ENCODE data around the gene PUS7L.
A peak's percentile ranks its signal among the peaks of the same experiment; 100 is the strongest.
"Not testable (repeated sequence)": the region's sequence is repeated elsewhere in the genome, so short reads cannot be mapped to it uniquely, and the experiment has no call there.

Gene PUS7L

DNA sequence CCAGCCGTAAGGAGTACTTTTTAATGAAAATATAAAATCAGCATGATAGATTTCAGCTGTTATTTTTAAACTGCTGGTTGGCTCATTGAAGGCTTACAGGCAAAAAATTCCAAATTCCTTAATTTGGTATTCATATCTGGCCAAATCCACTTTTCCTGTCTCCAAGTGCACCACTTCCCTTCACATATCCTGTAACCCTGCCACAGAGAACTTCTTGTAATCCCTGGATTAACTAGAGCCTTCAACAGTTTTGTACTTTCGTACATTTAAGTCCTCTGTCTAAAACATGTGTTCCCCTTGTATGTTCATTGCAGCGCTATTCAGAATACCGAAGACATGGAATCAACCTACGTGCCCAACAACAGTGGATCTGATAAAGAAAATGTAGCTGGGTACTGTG lies 9.6 kb downstream of the PUS7L start:
- DNase-seq (ENCODE audit: low read depth in 3 of 3) = no peak

DNA sequence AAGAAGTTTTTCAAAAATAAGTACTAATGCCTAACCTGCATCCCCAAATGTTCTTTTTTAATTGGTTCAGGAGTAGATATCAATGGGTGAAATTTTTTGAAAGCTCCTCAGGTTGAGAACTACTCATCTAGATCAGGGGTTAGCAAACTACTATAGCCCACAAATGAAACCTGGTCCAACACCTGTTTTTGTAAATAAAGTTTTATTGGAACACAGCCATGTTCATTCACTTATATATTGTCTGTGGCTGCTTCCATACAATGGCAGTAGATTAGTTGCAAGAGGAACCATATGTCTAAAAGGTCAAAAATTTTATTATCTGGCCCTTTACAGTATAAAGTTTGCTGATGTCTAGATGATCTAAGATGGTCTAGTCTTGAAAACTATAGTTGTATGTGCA lies 13.8 kb downstream of the PUS7L start:
- no peak for DNase-seq (ENCODE audit: low read depth in 3 of 3)

DNA sequence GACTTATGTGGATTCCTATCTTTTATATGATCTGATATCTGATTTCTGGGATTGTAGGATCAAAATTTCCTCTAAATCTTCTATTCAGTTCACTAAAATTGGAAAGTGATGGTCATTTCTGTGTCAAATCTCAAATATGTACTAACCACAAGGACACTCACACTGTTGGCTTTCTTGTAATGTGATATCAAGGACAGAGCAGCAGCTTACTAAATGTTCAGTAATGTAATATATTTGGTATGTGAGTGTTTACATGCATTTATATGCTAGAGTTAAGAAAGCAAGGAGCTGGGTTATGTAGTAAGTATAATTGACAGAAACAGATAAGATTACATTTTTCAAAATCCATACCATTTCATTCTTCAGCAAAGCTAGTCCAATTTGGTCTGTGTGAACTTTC lies 16.5 kb downstream of the PUS7L start:
- DNase-seq (ENCODE audit: low read depth in 3 of 3) = no peak

DNA sequence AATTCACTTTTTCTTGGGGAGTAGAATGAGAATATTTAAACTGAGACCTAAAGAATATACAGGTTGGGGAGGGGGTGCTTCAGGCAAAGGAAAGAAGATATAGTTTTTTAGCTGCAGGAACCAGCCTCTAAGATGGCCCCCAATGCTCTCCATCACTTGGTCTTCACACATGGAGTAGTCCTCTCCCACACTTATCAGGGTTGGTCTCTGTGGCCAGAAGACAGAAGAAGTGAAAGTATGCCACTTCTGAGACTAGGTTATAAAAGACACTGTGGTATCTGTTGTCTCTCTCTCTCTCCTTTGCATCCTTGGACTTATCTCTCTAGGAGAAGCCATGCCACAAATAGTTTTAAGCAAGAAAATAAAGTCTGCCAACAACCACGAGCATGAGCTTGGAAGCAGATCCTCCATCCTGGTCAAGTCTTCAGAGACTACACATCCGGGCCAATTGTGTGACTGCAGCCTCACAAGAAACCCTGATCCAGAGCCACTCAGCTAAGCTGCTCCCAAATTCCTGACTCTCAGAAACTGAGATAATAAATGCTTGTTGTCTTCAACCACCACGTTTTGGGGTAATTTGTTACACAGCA lies 18.0 kb downstream of the PUS7L start:
- no peak for DNase-seq (ENCODE audit: low read depth in 3 of 3)

DNA sequence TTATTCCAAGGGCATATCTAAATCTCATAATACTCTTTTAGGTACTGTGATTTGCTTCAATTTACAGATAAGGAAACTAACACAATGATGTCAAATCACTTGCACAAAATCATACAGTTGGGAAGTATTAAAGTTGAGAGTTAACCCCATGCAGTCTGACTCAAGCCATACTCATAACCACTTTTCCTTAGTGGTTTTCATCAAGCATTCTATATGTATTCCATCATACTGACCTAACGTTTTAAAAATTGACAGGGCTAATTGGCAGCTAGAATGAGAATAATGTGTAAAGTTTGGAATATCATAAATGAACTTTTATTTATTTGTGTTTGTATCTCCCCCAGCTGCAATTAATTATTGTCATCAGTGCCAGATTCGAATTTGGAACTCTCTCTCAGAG lies 20.9 kb downstream of the PUS7L start:
- DNase-seq (ENCODE audit: low read depth in 3 of 3) = no peak

DNA sequence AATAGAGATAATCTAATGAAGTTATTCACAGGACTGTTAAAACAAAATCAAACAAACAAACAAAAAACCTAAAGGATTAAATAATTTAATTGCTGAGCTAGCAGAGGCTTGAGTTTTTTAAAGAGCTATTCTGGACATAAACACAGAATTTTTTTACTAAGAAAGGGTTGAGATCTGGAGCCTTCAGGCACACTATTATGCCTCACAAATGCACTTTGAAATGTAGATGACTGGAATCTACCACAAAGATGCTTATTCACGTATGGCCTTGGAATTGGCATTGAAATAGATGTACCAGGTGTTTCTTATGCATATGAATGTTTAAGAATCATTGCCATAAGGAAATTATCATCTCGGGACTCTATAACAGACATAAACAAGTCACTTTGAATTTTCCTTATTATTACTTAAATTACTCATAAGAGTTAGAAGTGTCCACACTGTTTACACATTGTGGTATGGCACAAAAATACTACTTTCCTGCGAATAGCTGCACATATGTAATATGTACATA lies 21.6 kb downstream of the PUS7L start:
- DNase-seq (ENCODE audit: low read depth in 3 of 3) = no peak

DNA sequence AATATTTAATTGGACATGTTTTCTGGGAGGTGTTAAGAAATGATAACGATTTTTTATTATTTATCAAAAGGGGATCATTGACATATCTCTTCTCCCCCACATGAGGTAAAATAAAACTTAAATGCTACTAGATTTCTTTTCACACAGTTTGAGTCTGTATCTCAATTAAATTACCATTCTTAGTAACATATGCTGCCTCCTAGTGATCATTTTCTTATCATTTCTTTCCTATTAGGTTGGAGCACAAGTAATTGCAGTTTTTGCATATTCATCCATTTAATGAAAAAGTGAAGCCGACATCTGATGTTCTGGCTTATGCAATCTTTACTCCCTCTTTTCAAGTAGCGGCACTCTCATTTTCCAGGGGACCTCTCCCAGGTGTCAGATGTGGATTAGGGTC lies 24.9 kb downstream of the PUS7L start:
- DNase-seq (ENCODE audit: low read depth in 3 of 3) = no peak

DNA sequence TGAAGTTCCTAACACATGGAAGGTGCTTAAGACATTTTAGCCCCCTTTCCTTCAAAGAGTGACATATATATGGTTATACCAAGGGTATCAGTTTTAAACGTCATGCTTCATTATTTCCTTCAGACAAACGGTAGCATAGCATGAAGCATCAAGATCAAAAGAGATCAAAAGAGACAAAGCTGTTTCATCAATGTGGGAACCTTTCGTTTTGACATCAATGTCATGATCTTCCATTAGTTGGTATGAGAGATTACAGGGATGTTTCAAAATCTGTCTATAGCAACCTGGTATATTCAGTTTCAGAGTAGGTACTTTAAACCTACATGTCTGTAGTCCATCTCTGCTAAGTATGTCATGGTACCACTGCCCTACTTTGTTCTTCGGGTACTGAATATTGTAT lies 28.3 kb downstream of the PUS7L start:
- DNase-seq (ENCODE audit: low read depth in 3 of 3) = no peak

DNA sequence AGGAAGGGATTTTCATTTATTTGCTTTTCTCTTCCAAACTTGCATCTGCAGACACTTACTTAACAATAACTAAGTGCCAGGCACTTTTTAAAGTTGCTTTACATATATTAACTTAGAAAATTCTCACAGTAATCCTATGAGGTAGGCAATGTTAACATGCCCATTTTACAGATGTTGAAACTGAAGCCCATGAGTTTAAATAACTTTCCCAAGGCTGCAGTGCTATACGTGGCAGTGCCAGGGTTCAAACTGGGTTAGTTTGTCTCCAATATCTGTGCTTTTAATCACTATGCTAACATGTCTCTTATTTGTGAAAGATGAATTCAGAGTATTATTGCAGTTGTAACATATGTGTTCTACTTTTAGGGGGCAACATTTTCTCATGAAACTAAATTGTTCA lies 29.9 kb downstream of the PUS7L start:
- DNase-seq (ENCODE audit: low read depth in 3 of 3) = no peak

DNA sequence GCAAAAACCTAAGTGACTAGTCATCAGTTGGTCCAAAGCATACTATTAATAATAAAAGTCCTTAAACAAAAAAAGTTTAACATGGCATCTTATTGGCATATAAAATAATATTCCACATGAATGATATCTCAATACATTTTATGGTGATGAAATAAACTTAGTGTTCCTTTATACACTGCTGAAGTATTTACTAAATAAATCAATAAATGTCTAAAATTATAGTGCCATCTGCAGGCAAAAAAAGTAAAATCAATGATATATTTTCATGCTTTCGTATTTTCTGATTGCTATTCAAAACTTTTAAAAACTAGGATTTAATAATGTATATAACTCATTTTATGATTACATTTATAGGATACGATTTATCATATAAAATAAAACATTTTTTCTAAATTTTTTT lies 30.5 kb downstream of the PUS7L start:
- DNase-seq (ENCODE audit: low read depth in 3 of 3) = no peak

DNA sequence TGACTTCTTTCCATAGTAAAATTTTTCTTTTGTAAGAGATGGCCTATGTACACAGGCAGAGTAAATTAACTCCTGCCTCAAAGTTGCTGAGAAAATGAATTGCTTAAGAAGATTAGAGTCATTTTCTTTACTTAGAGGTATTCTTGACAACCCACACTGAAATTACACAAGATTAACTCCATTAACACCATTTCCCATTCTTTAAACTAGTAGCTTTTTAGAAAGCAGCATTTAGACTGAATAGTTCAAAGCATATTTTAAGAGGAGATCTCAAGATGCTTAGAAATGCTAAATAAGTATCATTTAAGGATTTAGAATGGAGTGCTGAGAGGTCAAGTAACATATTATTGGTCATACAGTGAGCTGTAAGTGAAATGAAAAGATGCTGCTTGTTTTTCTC lies 35.5 kb downstream of the PUS7L start:
- DNase-seq (ENCODE audit: low read depth in 3 of 3) = no peak

DNA sequence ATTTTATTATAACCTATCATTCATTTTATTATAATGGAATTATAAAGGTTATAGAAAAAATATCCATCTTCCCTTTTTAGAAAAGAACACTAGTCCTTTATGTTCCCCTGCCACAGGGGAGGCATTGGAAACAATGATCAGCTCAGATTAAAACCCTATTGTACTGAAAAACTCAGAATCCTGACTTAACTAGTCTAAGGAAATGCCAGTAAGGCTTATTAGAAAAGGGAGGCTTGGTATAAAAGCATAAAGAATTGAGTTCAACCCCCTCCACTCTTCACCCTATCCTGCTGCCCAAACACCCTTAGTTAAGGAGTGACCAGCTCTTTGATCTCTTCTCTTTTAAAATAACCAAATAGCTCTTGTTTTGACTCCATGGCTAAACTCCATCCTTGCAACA lies 36.0 kb downstream of the PUS7L start:
- DNase-seq (ENCODE audit: low read depth in 3 of 3) = no peak

DNA sequence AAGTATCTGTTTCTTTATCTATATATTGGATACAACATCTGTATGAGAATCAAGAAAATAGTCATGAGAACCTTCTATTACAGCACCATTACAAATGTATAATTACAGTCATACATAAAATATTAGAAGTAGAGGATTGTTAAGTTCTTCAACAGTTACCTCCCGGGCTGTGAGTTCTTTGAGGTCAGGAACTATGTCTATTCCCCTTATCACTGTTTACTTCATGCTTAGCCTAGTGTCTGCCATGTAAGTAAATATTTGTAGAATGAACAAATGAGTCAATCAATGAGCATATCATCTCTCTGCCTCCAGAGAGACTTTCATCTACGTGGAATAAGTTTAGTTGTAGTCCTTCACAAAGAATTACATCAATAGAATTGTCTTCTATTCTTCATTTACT lies 47.2 kb downstream of the PUS7L start:
- DNase-seq (ENCODE audit: low read depth in 3 of 3) = no peak

DNA sequence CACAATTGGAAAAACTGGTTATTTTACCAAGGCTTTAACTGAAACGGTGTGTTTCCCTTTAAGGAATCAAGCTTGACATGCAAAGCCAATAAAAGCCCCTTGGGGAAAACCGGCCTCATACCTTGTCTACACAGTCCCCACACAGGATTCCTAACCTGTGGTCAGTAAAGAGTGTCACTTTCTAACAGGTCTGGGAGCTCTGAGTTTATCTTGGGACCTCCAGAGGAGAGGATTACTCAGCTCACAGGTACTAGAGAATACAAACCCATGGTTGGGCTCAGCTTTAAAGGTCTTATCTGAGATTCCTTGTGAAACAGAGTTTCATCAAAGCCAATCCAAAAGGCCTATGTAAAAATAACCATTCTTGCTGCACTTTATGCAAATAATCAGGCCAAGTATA lies 54.8 kb downstream of the PUS7L start:
- DNase-seq (ENCODE audit: low read depth in 3 of 3) = not testable (repeated sequence)

DNA sequence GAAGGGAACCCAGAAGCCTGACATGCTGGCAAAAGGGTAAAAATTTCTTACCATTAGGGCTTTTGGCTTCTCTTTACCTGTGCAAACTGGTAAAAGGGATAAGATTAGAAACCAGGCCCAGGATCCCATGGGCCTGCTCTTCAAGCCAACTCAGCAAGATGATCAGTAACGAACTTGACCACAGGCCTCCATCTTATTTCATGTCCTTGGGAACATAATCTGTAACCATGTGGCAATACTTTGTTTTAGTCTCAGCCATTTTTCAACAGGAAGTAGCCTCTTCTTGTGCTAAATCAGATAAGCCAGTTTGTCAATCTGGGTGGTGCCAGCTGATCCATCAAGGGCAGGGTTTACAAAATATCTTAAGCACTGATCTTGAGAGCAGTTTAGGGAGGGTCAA lies 57.4 kb downstream of the PUS7L start:
- DNase-seq (ENCODE audit: low read depth in 3 of 3) = not testable (repeated sequence)

DNA sequence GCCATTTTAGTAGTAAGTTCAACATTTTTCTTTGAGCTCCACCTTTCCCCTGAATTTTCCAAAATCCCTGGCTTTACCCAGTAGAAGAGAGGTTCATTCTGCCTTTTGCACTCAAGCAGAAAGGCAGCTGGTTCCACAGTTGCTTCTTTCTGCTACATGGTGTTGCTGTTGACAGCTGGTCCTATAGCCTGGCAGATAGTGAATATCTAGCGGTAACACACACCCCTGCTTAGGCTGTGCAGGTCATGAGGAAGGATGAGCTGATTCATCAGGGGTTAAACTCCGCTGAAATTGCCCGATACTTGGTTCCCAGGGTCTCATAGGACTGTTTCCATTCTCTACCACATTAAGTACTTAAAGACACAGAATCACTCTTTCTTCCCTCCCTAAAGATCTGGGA lies 62.4 kb downstream of the PUS7L start:
- DNase-seq (ENCODE audit: low read depth in 3 of 3) = no peak

DNA sequence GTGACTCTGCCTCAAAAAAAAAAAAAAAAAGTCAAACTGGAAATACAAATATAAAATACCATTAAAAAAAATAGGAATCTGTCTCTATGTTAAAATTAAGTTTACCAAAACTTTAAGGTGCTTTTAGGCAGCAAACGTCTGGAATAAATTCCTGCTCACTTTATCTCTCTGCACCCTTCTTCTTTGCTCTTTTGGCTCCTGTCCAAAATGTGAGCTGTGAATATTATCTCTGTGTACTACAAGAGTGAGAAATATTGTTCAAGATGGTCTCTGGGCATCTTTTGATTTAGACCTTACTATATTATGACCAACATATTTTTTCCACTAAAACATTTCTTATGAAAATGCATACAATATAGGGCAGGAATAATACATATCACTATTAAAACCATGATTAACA lies 63.7 kb downstream of the PUS7L start:
- no peak for DNase-seq (ENCODE audit: low read depth in 3 of 3)

DNA sequence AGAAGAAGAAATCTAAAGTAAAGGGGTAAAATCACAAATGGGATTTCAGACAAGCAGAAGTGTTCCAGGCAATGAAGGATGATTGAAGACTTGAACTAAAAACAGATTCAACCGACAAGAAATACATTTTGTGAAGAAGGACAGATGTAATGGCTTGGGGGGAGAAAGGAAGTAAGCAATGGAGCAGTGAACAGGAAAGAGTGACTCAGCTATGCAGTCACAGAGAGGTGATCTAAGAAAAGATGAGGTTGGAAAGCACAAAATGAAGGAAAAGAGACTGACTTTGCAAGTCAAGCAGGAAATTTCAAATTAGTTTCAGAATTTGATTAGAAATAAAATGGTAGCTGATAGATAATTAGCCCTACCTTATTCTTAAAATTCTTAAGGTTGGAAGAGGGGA lies 66.5 kb downstream of the PUS7L start:
- DNase-seq (ENCODE audit: low read depth in 3 of 3) = no peak

DNA sequence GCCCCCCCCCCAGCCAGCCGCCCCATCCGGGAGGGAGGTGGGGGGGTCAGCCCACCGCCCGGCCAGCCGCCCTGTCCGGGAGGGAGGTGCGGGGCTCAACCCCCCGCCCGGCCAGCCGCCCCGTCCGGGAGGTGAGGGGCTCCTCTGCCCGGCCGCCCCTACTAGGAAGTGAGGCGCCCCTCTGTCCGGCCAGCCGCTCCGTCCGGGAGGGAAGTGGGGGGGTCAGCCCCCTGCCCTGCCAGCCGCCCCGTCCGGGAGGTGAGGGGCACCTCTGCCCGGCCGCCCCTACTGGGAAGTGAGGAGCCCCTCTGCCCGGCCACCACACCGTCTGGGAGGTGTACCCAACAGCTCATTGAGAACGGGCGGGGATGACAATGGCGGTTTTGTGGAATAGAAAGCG lies 73.1 kb downstream of the PUS7L start:
- DNase-seq (ENCODE audit: low read depth in 3 of 3) = not testable (repeated sequence)

DNA sequence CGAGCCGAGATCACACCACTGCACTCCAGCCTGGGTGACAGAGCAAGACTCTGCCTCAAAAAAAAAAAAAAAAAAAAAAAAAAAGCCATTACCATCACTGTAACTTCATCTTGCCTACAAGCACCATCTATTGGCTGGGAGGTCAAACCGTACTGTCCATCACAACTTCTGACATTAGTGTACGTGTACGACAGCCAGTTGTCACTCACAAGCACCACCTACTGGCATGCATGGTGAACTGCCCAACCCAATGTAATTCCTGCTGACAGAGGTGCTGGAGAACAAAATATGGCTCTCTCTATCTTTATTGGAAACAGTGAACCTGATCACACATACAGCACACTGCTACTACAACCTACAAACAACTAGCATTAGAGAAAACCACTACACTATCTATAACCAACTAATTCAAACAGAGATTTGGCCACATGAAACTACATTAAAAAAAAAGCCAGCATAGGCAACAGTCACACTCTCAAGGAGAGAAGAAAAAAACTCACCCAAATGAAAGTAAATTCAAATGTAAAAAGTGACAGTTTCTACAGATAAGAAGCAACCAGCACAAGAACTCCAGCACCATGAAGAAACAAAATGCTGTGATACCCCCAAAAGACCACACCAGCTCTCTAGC lies 82.3 kb downstream of the PUS7L start:
- peak in 1 of 3 donors; percentile 19 for DNase-seq (ENCODE audit: low read depth in 3 of 3)

DNA sequence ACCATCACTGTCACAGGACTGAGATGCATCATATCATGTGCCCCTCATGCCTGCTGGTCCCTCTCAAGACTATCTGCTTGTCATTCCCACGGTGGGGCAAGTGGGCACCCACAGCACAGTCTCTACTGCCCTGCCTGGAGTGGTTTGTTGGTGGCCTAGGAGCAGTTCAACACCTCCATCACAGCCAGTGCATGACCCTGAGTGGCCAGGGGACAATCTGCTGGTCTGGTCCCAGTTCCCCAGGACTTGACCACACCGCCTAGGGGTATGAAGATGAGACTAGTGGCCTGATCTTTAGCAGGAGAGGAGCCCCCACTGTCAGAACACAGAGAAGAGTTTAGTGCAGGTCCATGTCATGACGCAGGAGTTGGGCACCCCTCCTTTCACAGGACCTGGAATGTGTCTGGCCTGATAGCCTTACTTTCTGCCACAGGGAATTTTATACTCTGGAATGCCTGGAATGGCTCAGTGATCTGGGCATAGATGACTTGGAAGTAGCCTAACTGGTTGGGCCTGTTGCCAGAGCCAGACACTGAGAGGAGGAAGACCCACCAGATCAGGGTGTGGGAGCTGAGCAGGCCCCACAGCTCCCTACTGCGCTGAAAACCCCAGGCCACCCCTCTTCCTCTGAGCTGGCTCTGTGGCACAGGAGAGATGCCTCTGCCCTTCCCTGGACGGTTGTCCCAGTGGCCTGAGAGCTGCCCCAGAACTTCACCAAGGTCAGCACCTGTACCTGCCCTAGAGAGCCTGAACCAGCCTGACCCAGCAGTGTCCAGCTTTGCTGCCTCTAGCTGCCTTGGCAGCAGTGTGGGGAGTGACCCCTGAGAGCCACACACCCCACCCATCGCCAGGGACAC lies 83.3 kb downstream of the PUS7L start:
- no peak for DNase-seq (ENCODE audit: low read depth in 3 of 3)

DNA sequence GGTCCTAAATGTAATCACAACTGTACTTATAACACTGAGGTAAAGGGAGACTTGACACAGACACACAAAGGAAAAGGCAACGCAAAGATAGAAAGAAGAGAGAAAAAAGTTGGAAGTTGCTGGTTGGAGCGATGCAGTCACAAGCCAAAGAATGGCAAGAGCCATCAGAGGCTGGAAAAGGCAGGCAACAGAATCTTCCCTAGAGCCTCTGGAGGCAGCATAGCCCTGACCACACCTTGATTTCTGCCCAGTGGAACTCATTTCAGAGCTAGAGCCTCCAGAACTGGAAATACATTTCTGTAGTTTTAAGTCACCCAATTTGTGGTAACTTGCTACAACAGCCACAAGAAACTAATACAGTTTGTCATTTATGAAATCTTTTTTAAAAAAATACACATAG lies 89.2 kb downstream of the PUS7L start:
- DNase-seq (ENCODE audit: low read depth in 3 of 3) = no peak
